Activated naive CD8-positive, alpha-beta T cell treated with anti-CD3 and anti-CD28 coated beads, Interleukin-2, amount 50 U/mL, for 16 hours (primary cell): ENCODE results near the gene DGCR8.

Experiments used
- DNase-seq: peaks from one replicate; pipeline ENCODE4 v3.0.0-alpha.2; 2020; ENCODE audit warnings: low read depth, low spot score

The DGCR8 gene

GRCh38 chr22:20052309-20053259, 27.5 kb upstream of the DGCR8 start:
- DNase-seq: no peak

- DNase-seq: no peak
Measured at GRCh38 chr22:20053407-20054033, 26.5 kb upstream of the DGCR8 start.

GRCh38 chr22:20054034-20054427, 26.0 kb upstream of the DGCR8 start:
- DNase-seq: no peak

GRCh38 chr22:20054485-20054884, 25.6 kb upstream of the DGCR8 start:
- no peak for DNase-seq

GRCh38 chr22:20055144-20055543, 24.9 kb upstream of the DGCR8 start:
- no peak for DNase-seq

- no peak for DNase-seq
Measured at GRCh38 chr22:20055654-20056053, 24.4 kb upstream of the DGCR8 start.

- DNase-seq: no peak
Measured at GRCh38 chr22:20056161-20056560, 23.9 kb upstream of the DGCR8 start.

GRCh38 chr22:20056696-20057386, 23.2 kb upstream of the DGCR8 start:
- DNase-seq: no peak

GRCh38 chr22:20057596-20058268, 22.3 kb upstream of the DGCR8 start:
- DNase-seq: no peak

- no peak for DNase-seq
Measured at GRCh38 chr22:20058989-20059770, 20.9 kb upstream of the DGCR8 start.

GRCh38 chr22:20060700-20061480, 19.2 kb upstream of the DGCR8 start:
- DNase-seq: no peak

GRCh38 chr22:20061481-20061861, 18.6 kb upstream of the DGCR8 start:
- no peak for DNase-seq

GRCh38 chr22:20062043-20062765, 17.8 kb upstream of the DGCR8 start:
- no peak for DNase-seq

GRCh38 chr22:20062766-20063083, 17.3 kb upstream of the DGCR8 start:
- no peak for DNase-seq

GRCh38 chr22:20063271-20064139, 16.5 kb upstream of the DGCR8 start:
- no peak for DNase-seq

GRCh38 chr22:20064140-20064480, 15.9 kb upstream of the DGCR8 start:
- no peak for DNase-seq

GRCh38 chr22:20064545-20065262, 15.3 kb upstream of the DGCR8 start:
- no peak for DNase-seq

GRCh38 chr22:20065896-20066616, 14.0 kb upstream of the DGCR8 start:
- DNase-seq: no peak
